ENCODE data around the gene CNGB1.

GRCh38 chr16:57889960-57890751 lies 80.8 kb downstream of the CNGB1 start:
- no peak for TF ChIP-seq JUNB (IDR thresholded peaks at IDR 0.05)
- TF ChIP-seq TP53 (CRISPR knock-in tag; IDR thresholded peaks at IDR 0.05) = no peak
- TF ChIP-seq, protein P1, sequence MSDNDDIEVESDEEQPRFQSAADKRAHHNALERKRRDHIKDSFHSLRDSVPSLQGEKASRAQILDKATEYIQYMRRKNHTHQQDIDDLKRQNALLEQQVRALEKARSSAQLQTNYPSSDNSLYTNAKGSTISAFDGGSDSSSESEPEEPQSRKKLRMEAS (IDR thresholded peaks at IDR 0.05) = peak; percentile 22; the same call in 1 of the 2 replicates
- TF ChIP-seq RFX5 (IDR thresholded peaks at IDR 0.05) = no peak
- no peak for TF ChIP-seq EP300 (IDR thresholded peaks at IDR 0.05)
- no peak for TF ChIP-seq CTCF (IDR thresholded peaks at IDR 0.05)
- no peak for TF ChIP-seq RNF2 (IDR thresholded peaks at IDR 0.05; ENCODE audit: borderline replicate concordance, low read depth)
- no peak for TF ChIP-seq PHF8 (IDR thresholded peaks at IDR 0.05; ENCODE audit: borderline replicate concordance, low read depth)
- TF ChIP-seq KDM5A (IDR thresholded peaks at IDR 0.05) = no peak
- TF ChIP-seq RAD21 (conservative IDR thresholded peaks at IDR 0.05 in 1 of 2, IDR thresholded peaks at IDR 0.05 in 1 of 2) = no peak
- TF ChIP-seq CHD4 (IDR thresholded peaks at IDR 0.05; ENCODE audit: borderline replicate concordance) = no peak
